Natural killer cell (primary cell): ENCODE data around the gene DDB1. TPM values are rescaled to one million over a fixed set of nuclear protein-coding genes. Genes with fewer than 3 reads are reported as not detected.

ENCODE experiments used
- ATAC-seq, 3 donors: fragments of 150-1000 bp in 2 of 3; fragments of 200-7000 bp in 1 of 3; cut with Tn5 transposase; 1 replicate in 1 of 3; 2 replicates in 2 of 3; pipeline ENCODE4 v1.10.0; 2021; ENCODE audit warnings: mild to moderate bottlenecking in 2 of 3, moderate library complexity in 2 of 3
- DNase-seq, 2 donors: peaks; one replicate each; pipeline versions ENCODE4 v3.0.0 to v3.0.0-alpha.2; 2013 to 2021; ENCODE audit warnings: mixed read lengths in 1 of 2
- H3K27ac ChIP-seq: one replicate; pipeline ENCODE4 v1.5.1; 2013; ENCODE audit warnings: mild to moderate bottlenecking, low read length
- H3K27me3 ChIP-seq: one replicate; pipeline ENCODE4 v1.6.1; 2013; ENCODE audit warnings: low read length; ENCODE audit not compliant: control insufficient read depth, insufficient read depth
- H3K36me3 ChIP-seq: one replicate; pipeline ENCODE4 v1.6.1; 2013; ENCODE audit warnings: low read length; ENCODE audit not compliant: control insufficient read depth, insufficient read depth
- H3K4me1 ChIP-seq: one replicate; pipeline ENCODE4 v1.6.1; 2013; ENCODE audit warnings: low read length; ENCODE audit not compliant: control insufficient read depth, insufficient read depth
- H3K4me3 ChIP-seq: one replicate; pipeline ENCODE4 v1.5.1; 2013; ENCODE audit warnings: low read length
- H3K9me3 ChIP-seq: one replicate; pipeline ENCODE4 v1.6.1; 2013; ENCODE audit warnings: low read length; ENCODE audit not compliant: control insufficient read depth, insufficient read depth
- H3K27ac Mint-ChIP-seq, 2 donors: one replicate each; pipeline ENCODE4 v1.8.0; 2022; ENCODE audit warnings: mild to moderate bottlenecking in 2 of 2, mixed read lengths in 2 of 2, moderate library complexity in 1 of 2
- H3K27me3 Mint-ChIP-seq, 2 donors: one replicate each; pipeline ENCODE4 v1.8.0; 2022; ENCODE audit warnings: low read depth in 2 of 2, mixed read lengths in 2 of 2
- H3K36me3 Mint-ChIP-seq: one replicate; pipeline ENCODE4 v1.8.0; 2022; ENCODE audit warnings: mixed read lengths
- H3K4me1 Mint-ChIP-seq, 2 donors: one replicate each; pipeline ENCODE4 v1.8.0; 2022; ENCODE audit warnings: mixed read lengths in 2 of 2
- H3K4me3 Mint-ChIP-seq: one replicate; pipeline ENCODE4 v1.8.0; 2022; ENCODE audit warnings: mild to moderate bottlenecking, moderate library complexity, mixed read lengths
- H3K9me3 Mint-ChIP-seq, 2 donors: one replicate each; pipeline ENCODE4 v1.8.0; 2022; ENCODE audit warnings: mixed read lengths in 2 of 2
- CTCF ChIP-seq: fragments of 200-600 bp; IDR thresholded peaks from one replicate; pipeline ENCODE4 v1.8.0; 2022; ENCODE audit warnings: antibody characterized with exemption
- WGBS: methylation state at CpG from one replicate; pipeline ENCODE4 v1.1.7; 2013; ENCODE audit warnings: missing lambda C conversion rate; ENCODE audit not compliant: insufficient coverage; 5-methylcytosine and 5-hydroxymethylcytosine counted together
- intact Hi-C: fragments of 100-400 bp; cut with micrococcal nuclease; formaldehyde crosslinking; loops from one replicate; pipeline ENCODE4 v1.14.2; 2022
- total RNA-seq, 4 donors: library from RNA; stranded (reverse); fragments of 120-200 nt in 1 of 4; gene quantifications; one replicate each; pipeline versions ENCODE4 v1.2.3 to v1.2.4, GENCODE V29; 2013 to 2022

DDB1 gene
- total RNA-seq, 3 donors from 2014 or later (not counting 1 experiment from before 2014, with no cell fraction given), result 170 to 233 (median 229) TPM

DNA sequence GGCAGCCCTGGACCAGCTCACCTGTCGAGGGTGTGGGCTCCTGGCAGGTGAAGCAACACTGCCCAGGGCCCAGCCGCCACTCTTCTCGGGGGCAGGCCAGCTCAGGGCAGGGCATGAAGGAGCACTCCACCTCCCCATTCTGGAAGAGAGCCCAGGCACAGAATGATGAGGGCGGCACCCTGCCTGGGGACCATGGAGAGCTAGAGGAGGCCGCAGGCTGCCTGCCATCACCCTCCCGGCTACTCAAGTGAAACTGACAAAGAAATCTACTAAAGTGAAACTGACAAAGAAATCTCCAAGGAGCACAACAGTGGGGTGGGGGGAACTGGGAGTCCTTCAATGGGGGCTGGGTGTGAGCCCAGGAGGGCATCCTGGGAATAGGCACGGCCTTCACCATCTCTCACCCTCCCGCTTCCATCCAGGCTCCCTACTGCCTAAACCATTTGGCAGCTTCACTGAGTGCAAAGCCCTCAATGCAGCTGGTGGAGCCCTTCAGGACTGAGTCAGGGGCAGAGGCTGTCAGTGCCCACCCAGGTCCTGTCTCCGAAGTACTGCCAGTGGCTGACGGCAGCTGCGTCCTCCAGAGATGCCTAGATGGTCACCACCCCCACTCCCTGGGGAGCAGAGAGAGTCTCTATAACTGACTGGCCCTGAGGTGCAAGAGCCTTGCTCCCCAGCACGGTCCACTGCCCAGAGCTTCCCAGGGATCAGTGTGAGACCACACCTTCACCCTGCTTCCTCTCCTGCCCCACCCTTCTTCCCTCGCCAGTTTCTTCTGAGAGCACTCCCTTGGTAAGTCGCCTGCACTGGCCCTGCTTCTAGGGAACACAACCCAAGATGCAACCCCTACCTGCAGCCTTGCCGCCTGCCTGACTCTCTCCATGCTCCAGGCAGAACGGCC, 59.5 kb downstream of the DDB1 start:
- Histone ChIP-seq H3K4me1 (no peaks in the 10 kb centered on the region), H3K4me3 (no peak overlapping the region), H3K27me3 (no peaks in the 10 kb centered on the region), H3K9me3 (no peaks in the 10 kb centered on the region), H3K36me3 (no peaks in the 10 kb centered on the region), H3K27ac (no peak overlapping the region)
- TF ChIP-seq CTCF, result no peak
- no peaks in the 10 kb centered on the region for H3K9me3 Mint-ChIP-seq
- H3K36me3 Mint-ChIP-seq, result no peaks in the 10 kb centered on the region
- no peaks in the 10 kb centered on the region for H3K4me1 Mint-ChIP-seq
- no peak overlapping the region for H3K4me3 Mint-ChIP-seq
- no peak for DNase-seq
- H3K27ac Mint-ChIP-seq, result no peak overlapping the region
- ATAC-seq, result peak in 1 of 3 donors; percentile 33
- no peaks in the 10 kb centered on the region for H3K27me3 Mint-ChIP-seq
- intact Hi-C loops, result no loop called here
- 92% methylated on average over 16 of the region's 16 CpGs for WGBS

DNA sequence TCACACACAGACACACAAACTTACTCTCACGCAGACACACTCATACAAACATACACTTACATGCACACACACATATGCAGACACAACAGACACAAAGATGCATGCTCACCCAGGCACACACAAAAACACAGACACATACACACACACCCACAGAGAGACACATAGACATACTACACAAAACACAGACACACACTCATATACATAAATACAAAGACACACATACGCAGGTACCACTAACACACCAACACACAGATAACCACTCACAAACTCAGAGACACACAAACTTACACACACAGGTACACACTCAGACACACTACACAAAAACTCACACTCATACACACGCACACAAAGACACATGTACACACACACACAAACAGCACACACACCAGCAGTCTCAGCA, 60.2 kb downstream of the DDB1 start:
- H3K36me3 Mint-ChIP-seq, result no peaks in the 10 kb centered on the region
- WGBS, result 94% methylated on average over 3 of the region's 3 CpGs
- peak in 1 of 3 donors; percentile 24 for ATAC-seq
- no peaks in the 10 kb centered on the region for H3K27me3 ChIP-seq
- no peaks in the 10 kb centered on the region for H3K4me1 ChIP-seq
- no peak for TF ChIP-seq CTCF
- H3K27ac ChIP-seq, result no peak overlapping the region
- DNase-seq, result no peak
- no peak overlapping the region for H3K4me3 ChIP-seq
- no peak overlapping the region for H3K4me3 Mint-ChIP-seq
- H3K27ac Mint-ChIP-seq, result no peak overlapping the region
- H3K4me1 Mint-ChIP-seq, result no peaks in the 10 kb centered on the region
- H3K36me3 ChIP-seq, result no peaks in the 10 kb centered on the region
- no peaks in the 10 kb centered on the region for H3K9me3 Mint-ChIP-seq
- intact Hi-C loops, result no loop called here
- H3K27me3 Mint-ChIP-seq, result no peaks in the 10 kb centered on the region
- H3K9me3 ChIP-seq, result no peaks in the 10 kb centered on the region

- intact Hi-C loops, result no loop called here
These were observed 62.4 kb downstream of the DDB1 start for GRCh38 chr11:61270354-61271076.

More at GRCh38 chr11:61270354-61271076, 62.4 kb downstream of the DDB1 start:
- ATAC-seq (no peak), DNase-seq (no peak)
- no peak overlapping the region for H3K4me3 ChIP-seq
- Mint-ChIP-seq H3K9me3 (no peaks in the 10 kb centered on the region), H3K36me3 (no peaks in the 10 kb centered on the region), H3K4me3 (no peak overlapping the region), H3K27me3 (no peaks in the 10 kb centered on the region), H3K4me1 (no peaks in the 10 kb centered on the region), H3K27ac (no peak overlapping the region)
- no peak for TF ChIP-seq CTCF
- WGBS, result 92% methylated on average over 7 of the region's 7 CpGs
- no peaks in the 10 kb centered on the region for H3K9me3 ChIP-seq
- no peak overlapping the region for H3K27ac ChIP-seq
- no peaks in the 10 kb centered on the region for H3K27me3 ChIP-seq
- H3K4me1 ChIP-seq, result no peaks in the 10 kb centered on the region
- no peaks in the 10 kb centered on the region for H3K36me3 ChIP-seq
